ENCODE results near the gene GMIP.
"Not testable (repeated sequence)": the region's sequence is repeated elsewhere in the genome, so short reads cannot be mapped to it uniquely, and the experiment has no call there.

Gene GMIP

DNA sequence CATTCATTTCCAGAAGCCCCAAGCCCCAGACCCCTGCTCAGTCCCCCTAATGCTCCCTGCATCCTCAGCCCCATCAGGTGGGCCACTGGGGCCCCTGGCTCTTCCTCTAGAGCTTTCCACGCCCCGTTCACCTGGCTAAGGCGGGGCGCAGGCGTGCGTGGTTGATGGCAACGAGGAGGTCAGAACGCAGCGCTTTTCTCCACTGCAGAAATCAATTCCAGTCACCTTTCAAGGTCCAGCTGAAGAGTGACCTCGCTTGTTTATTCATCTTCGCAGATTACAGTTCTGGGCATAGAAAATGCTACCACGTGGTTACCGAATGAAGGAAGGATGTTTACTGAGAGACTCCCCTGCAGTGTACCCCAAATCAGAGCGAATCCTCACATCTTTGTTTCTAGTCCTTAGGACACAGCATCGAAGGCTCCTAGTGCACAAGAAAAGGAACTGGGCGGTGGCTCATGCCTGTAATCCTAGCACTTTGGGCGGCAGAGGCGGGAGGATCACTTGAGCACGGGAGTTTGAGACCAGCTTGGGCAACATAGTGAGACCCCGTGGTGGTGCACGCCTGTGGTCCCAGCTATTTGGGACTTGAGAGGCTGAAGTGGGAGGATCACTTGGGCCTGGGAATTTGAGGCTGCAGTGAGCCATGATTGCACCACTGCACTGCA lies 24.1 kb downstream of the GMIP start:
- FAIRE-seq (no peak), DNase-seq (ENCODE audit: insufficient read length, low spot score) (no peak)
- no peak for TF ChIP-seq POLR2A (IDR thresholded peaks at IDR 0.05; ENCODE audit: low read depth, low read length)

GRCh38 chr19:19618219-19619051 lies 25.0 kb downstream of the GMIP start, which contains the start of gene PBX4:
Gene PBX4 (minus strand): TSS chr19:19618687. CDS start chr19:19618629, 58 bp downstream.
- peak; percentile 88 for TF ChIP-seq POLR2A (IDR thresholded peaks at IDR 0.05; ENCODE audit: low read depth, low read length)
- DNase-seq (ENCODE audit: insufficient read length, low spot score) (peak; percentile 95), FAIRE-seq (peak; percentile 52)

GRCh38 chr19:19615086-19615485 lies 28.4 kb downstream of the GMIP start:
- DNase-seq (ENCODE audit: insufficient read length, low spot score) (no peak), FAIRE-seq (no peak)
- no peak for TF ChIP-seq POLR2A (IDR thresholded peaks at IDR 0.05; ENCODE audit: low read depth, low read length)

- no peak for TF ChIP-seq POLR2A (IDR thresholded peaks at IDR 0.05; ENCODE audit: low read depth, low read length)
- FAIRE-seq (no peak), DNase-seq (ENCODE audit: insufficient read length, low spot score) (no peak)
Observed at GRCh38 chr19:19613506-19613905, 30.0 kb downstream of the GMIP start.

GRCh38 chr19:19610376-19611202 lies 32.9 kb downstream of the GMIP start:
- DNase-seq (ENCODE audit: insufficient read length, low spot score) (no peak), FAIRE-seq (no peak)
- no peak for TF ChIP-seq POLR2A (IDR thresholded peaks at IDR 0.05; ENCODE audit: low read depth, low read length)

GRCh38 chr19:19606686-19607085 lies 36.8 kb downstream of the GMIP start:
- FAIRE-seq; DNase-seq (ENCODE audit: insufficient read length, low spot score): not testable (repeated sequence)

DNA sequence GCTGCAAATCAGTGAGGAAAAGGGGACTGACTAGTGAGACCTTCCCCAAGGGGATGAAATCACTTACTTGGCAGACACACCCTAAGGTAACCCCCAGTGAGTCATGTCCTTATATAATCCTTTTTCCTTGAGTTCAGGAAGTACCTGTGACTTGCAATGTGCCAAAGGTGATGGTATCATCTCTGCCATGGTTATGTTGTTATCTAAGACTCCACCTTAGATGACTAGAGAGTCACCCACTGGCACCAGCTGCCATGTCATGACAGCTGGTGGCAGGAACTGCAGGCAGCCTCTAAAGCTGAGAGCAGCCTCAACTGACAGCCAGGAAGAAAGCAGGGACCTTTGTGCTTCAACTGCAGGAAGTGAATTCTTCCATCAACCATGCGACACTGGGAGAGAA lies 37.4 kb downstream of the GMIP start:
- TF ChIP-seq POLR2A (IDR thresholded peaks at IDR 0.05; ENCODE audit: low read depth, low read length), result no peak
- FAIRE-seq, result peak; percentile 58

GRCh38 chr19:19602713-19603324 lies 40.6 kb downstream of the GMIP start:
- no peak for TF ChIP-seq POLR2A (IDR thresholded peaks at IDR 0.05; ENCODE audit: low read depth, low read length)
- DNase-seq (ENCODE audit: insufficient read length, low spot score) (no peak), FAIRE-seq (no peak)

More for the DNA sequence above, 37.4 kb downstream of the GMIP start:
- DNase-seq (ENCODE audit: insufficient read length, low spot score), result no peak

DNA sequence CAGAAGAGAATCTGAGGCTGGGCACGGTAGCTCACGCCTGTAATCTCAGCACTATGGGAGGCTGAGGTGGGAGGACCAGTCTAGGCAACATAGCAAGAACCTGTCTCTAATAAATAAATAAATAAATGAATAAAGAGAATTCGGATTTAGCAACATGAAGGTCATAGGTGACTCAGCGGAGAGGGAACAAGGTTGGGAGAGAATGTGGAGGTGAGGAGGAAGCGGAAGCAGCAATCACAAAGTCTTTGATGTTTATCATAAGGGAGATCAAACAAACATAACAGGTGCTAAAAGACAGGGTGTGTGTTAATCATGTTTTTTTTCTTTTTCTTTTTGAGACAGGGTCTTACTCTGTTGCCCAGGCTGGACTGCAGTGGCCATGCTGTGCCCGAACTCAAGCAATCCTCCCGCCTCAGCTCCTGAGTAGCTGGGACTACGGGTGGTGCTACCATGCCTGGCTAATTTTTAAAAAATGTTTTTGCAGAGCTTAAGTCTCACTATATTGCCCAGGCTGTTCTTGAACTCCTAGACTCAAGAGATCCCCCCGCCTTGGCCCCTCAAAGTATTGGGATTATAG lies 41.2 kb downstream of the GMIP start:
- DNase-seq (ENCODE audit: insufficient read length, low spot score) (no peak), FAIRE-seq (no peak)
- no peak for TF ChIP-seq POLR2A (IDR thresholded peaks at IDR 0.05; ENCODE audit: low read depth, low read length)

- TF ChIP-seq POLR2A (IDR thresholded peaks at IDR 0.05; ENCODE audit: low read depth, low read length), result no peak
- DNase-seq (ENCODE audit: insufficient read length, low spot score) (no peak), FAIRE-seq (no peak)
Observed at GRCh38 chr19:19600793-19601330, 42.6 kb downstream of the GMIP start.

DNA sequence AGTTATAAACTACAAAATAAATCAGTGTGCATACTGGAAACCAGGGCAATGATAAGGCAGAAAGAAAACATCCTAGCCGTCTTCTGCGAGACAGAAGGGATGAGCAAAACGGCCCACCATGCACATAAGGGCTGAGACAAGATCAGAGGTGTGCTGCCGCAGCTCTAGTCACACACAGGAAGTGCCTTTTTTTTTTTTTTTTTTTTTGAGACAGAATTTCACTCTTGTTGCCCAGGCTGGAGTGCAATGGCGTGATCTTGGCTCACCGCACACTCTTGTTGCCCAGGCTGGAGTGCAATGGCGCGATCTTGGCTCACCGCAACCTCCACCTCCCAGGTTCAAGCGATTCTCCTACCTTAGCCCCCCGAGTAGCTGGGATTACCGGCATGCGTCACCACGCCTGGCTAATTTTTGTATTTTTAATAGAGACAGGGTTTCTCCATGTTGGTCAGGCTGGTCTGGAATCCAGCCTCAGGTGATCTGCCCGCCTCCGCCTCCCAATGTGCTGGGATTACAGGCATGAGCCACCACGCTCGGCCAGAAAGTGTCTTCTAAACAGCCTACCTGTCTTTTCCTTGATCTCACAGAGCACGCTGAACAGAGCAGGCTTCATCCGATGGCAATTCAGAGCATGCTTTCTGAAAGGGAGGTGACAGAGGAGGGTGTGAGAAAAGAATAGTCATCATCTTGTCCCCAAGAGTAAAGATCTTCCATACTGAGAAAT lies 44.6 kb downstream of the GMIP start:
- DNase-seq (ENCODE audit: insufficient read length, low spot score); FAIRE-seq: not testable (repeated sequence)

DNA sequence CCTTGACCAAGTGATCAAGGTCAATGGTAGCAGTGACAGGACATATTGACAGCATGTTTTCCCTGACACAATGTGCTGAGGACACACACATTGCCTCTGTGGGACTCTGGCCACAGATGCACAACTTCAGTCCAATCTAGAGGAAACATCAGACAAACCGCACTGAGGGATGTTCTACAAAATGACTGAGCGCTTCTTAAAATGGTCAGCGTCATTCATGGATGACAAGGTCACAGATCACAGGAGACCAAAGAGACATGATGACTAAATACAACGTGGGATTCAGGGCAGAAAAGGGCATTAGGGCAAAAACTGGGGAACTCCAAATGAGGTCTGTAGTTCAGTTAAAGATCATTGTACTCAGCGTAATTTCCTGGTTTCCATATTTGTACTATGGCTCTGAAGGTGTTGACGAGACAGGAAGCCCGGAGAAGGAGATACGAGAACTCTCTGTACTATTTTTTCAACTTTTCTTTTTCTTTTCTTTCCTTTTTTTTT lies 45.6 kb downstream of the GMIP start:
- TF ChIP-seq POLR2A (IDR thresholded peaks at IDR 0.05; ENCODE audit: low read depth, low read length), result no peak
- no peak for FAIRE-seq
- DNase-seq (ENCODE audit: insufficient read length, low spot score), result no peak

Data from H54 (cell line).